Measurements from ENCODE around the gene SS18L1.

SS18L1 gene

GRCh38 chr20:62119591-62120364 lies 23.8 kb upstream of the SS18L1 start:
- no peak for DNase-seq (ENCODE audit: low spot score)

GRCh38 chr20:62120365-62120762 lies 23.2 kb upstream of the SS18L1 start:
- no peak for DNase-seq (ENCODE audit: low spot score)

GRCh38 chr20:62120990-62121775 lies 22.4 kb upstream of the SS18L1 start:
- peak; percentile 53 for DNase-seq (ENCODE audit: low spot score)

- DNase-seq (ENCODE audit: low spot score): peak; percentile 99
Measured at GRCh38 chr20:62121776-62122653, 21.6 kb upstream of the SS18L1 start, which contains the start of gene LSM14B. LSM14B (plus strand) TSS chr20:62122475; CDS start chr20:62122667, 192 bp downstream.

- peak; percentile 67 for DNase-seq (ENCODE audit: low spot score)
Measured at GRCh38 chr20:62122654-62123449, 20.7 kb upstream of the SS18L1 start.

GRCh38 chr20:62123450-62124118 lies 20.0 kb upstream of the SS18L1 start:
- no peak for DNase-seq (ENCODE audit: low spot score)

- DNase-seq (ENCODE audit: low spot score): no peak
Measured at GRCh38 chr20:62126141-62126540, 17.4 kb upstream of the SS18L1 start.

GRCh38 chr20:62127799-62128198 lies 15.8 kb upstream of the SS18L1 start:
- DNase-seq (ENCODE audit: low spot score): no peak

GRCh38 chr20:62128502-62128901 lies 15.1 kb upstream of the SS18L1 start:
- no peak for DNase-seq (ENCODE audit: low spot score)

- DNase-seq (ENCODE audit: low spot score): no peak
Measured at GRCh38 chr20:62129731-62130531, 13.6 kb upstream of the SS18L1 start.

- DNase-seq (ENCODE audit: low spot score): no peak
Measured at GRCh38 chr20:62131560-62132320, 11.8 kb upstream of the SS18L1 start.

- DNase-seq (ENCODE audit: low spot score): no peak
Measured at GRCh38 chr20:62132421-62132820, 11.1 kb upstream of the SS18L1 start.

GRCh38 chr20:62133051-62133845 lies 10.3 kb upstream of the SS18L1 start:
- DNase-seq (ENCODE audit: low spot score): no peak

- DNase-seq (ENCODE audit: low spot score): no peak
Measured at GRCh38 chr20:62133864-62134263, 9.7 kb upstream of the SS18L1 start.

- DNase-seq (ENCODE audit: low spot score): no peak
Measured at GRCh38 chr20:62134735-62135231, 8.8 kb upstream of the SS18L1 start.

GRCh38 chr20:62135573-62136266 lies 7.8 kb upstream of the SS18L1 start:
- no peak for DNase-seq (ENCODE audit: low spot score)

GRCh38 chr20:62136283-62137091 lies 7.1 kb upstream of the SS18L1 start:
- DNase-seq (ENCODE audit: low spot score): peak; percentile 83

Data from HuH-7 (cell line).